Activated naive CD8-positive, alpha-beta T cell (primary cell): ENCODE results near the gene ESYT2.

Source experiments
- H3K27ac Mint-ChIP-seq: one replicate; pipeline ENCODE4 v1.8.0; 2021; ENCODE audit warnings: mixed read lengths
- H3K27me3 Mint-ChIP-seq: one replicate; pipeline ENCODE4 v1.8.0; 2021; ENCODE audit warnings: mixed read lengths
- H3K36me3 Mint-ChIP-seq: one replicate; pipeline ENCODE4 v1.8.0; 2021; ENCODE audit warnings: mixed read lengths
- H3K4me1 Mint-ChIP-seq: one replicate; pipeline ENCODE4 v1.8.0; 2021; ENCODE audit warnings: low read depth, mixed read lengths
- H3K4me3 Mint-ChIP-seq: one replicate; pipeline ENCODE4 v1.8.0; 2021; ENCODE audit warnings: mild to moderate bottlenecking, mixed read lengths
- H3K9me3 Mint-ChIP-seq: one replicate; pipeline ENCODE4 v1.8.0; 2021; ENCODE audit warnings: low read depth, mixed read lengths

Gene ESYT2

GRCh38 chr7:158781974-158782664, 47.2 kb downstream of the ESYT2 start:
- Mint-ChIP-seq H3K4me1 (peaks cover 14% of the 10 kb centered on the region), H3K4me3 (no peak overlapping the region), H3K9me3 (no peaks in the 10 kb centered on the region), H3K27me3 (no peaks in the 10 kb centered on the region), H3K36me3 (peaks cover 8% of the 10 kb centered on the region), H3K27ac (no peak overlapping the region)

DNA sequence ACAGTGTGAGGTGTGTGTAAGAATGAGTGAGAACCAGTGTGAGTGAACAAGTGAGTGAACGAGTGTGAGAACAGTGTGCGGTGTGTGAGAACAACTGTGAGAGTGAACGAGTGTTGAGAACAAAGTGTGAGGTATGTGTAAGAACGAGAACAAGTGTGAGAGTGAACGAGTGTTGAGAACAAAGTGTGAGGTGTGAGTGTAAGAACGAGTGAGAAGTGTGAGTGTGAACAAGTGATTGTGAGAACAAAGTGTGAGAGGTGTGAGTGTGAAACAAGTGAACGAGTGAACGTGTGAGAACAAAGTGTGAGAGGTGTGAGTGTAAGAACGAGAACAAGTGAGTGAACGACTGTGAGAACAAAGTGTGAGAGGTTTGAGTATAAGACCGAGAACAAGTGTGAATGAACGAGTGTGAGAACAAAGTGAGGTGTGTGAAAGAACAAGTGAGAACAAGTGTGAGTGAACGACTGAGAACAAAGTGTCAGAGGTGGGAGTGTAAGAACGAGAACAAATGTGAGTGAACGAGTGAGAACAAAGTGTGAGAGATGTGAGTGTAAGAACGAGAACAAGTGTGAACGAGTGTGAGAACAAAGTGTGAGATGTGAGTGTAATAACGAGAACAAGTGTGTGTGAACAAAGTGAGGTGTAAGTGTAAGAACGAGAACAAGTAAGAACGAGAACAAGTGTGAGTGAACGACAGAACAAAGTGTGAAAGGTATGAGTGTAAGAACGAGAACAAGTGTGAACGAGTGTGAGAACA, 47.9 kb downstream of the ESYT2 start:
- H3K4me1 Mint-ChIP-seq, result peaks cover 19% of the 10 kb centered on the region
- no peaks in the 10 kb centered on the region for H3K27me3 Mint-ChIP-seq
- H3K4me3 Mint-ChIP-seq, result no peak overlapping the region
- H3K36me3 Mint-ChIP-seq, result peaks cover 8% of the 10 kb centered on the region
- no peaks in the 10 kb centered on the region for H3K9me3 Mint-ChIP-seq
- H3K27ac Mint-ChIP-seq, result no peak overlapping the region

DNA sequence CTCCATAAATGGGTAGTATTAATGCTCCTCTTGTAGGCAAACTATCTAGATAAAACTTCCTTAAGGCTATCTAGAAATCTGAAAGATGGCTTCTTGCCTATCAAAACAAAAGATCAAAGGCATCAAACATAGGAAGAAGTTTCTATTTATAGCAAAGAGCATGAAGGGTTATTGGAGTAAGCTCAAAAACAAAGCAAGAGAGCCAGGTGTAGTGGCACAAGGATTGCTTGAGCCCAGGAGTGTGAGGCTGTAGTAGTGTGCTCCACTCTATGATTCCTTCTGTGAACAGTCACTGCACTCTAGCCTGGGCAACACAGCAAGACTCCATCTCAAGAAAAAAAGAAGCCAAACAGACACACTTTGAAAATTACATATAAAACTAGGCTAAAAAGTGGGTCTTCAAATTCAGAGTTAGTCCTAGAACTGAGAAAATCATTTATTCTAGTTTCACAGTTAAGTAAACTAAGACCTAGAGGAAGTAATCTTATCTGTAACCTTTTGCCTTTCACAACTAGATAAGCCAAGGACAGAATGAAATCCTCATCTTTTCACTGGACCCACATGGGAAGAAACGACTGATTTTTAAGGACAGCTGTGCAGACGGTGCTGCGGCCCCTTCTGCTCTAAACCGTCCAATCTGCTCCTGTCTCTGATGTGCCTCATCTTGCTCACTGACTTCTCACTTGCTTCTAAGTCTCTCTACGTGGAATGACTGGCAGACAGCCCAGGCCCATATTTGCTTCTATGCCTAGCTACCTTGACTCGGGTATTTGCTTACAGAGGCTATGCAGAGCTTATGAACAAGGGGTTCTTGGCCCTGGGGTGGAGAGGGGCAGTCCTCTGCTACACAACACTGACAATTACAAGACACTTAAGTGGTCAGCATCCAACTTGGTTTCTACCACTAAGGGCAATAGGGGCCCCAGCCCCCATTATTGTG, 50.0 kb downstream of the ESYT2 start:
- no peaks in the 10 kb centered on the region for H3K27me3 Mint-ChIP-seq
- peaks cover 17% of the 10 kb centered on the region for H3K36me3 Mint-ChIP-seq
- peaks cover 34% of the 10 kb centered on the region for H3K4me1 Mint-ChIP-seq
- no peaks in the 10 kb centered on the region for H3K9me3 Mint-ChIP-seq
- peak overlapping the region; percentile 40 for H3K4me3 Mint-ChIP-seq
- H3K27ac Mint-ChIP-seq, result no peak overlapping the region

GRCh38 chr7:158778471-158778870, 50.8 kb downstream of the ESYT2 start:
- peaks cover 17% of the 10 kb centered on the region for H3K36me3 Mint-ChIP-seq
- peak overlapping the region; percentile 31 for H3K4me3 Mint-ChIP-seq
- no peaks in the 10 kb centered on the region for H3K9me3 Mint-ChIP-seq
- H3K27ac Mint-ChIP-seq, result peak overlapping the region; percentile 46
- peaks cover 40% of the 10 kb centered on the region for H3K4me1 Mint-ChIP-seq
- H3K27me3 Mint-ChIP-seq, result no peaks in the 10 kb centered on the region

- Mint-ChIP-seq H3K4me3 (no peak overlapping the region), H3K4me1 (peaks cover 45% of the 10 kb centered on the region)
Observed at GRCh38 chr7:158777793-158778192, 51.5 kb downstream of the ESYT2 start.

DNA sequence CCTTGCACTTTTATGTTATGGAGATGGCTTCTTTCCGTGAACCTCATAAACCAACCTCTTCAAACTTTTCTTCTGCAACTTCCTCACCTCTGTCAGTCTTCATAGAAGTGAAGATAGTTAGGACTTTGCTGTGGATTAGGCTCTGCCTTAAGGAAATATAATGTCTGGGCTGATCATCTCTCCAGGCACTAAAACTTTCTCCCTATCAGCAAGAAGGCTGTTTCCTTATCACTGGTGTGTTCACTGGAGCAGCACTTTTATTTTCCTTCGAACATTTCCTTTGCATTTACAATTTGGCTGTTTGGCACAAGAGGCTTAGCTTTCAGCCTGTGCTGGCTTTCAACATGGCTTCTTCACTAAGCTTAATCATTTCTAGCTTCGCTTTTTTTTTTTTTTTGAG, 52.8 kb downstream of the ESYT2 start:
- H3K36me3 Mint-ChIP-seq, result peaks cover 20% of the 10 kb centered on the region
- peak overlapping the region; percentile 46 for H3K27ac Mint-ChIP-seq
- H3K27me3 Mint-ChIP-seq, result no peaks in the 10 kb centered on the region
- H3K4me1 Mint-ChIP-seq, result peaks cover 47% of the 10 kb centered on the region
- H3K4me3 Mint-ChIP-seq, result no peak overlapping the region
- no peaks in the 10 kb centered on the region for H3K9me3 Mint-ChIP-seq

More at GRCh38 chr7:158777793-158778192, 51.5 kb downstream of the ESYT2 start:
- peaks cover 19% of the 10 kb centered on the region for H3K36me3 Mint-ChIP-seq
- H3K27ac Mint-ChIP-seq, result peak overlapping the region; percentile 46
- H3K27me3 Mint-ChIP-seq, result no peaks in the 10 kb centered on the region
- H3K9me3 Mint-ChIP-seq, result no peaks in the 10 kb centered on the region

- Mint-ChIP-seq H3K27me3 (no peaks in the 10 kb centered on the region), H3K4me3 (no peak overlapping the region), H3K36me3 (peaks cover 23% of the 10 kb centered on the region), H3K27ac (peak overlapping the region; percentile 55), H3K9me3 (no peaks in the 10 kb centered on the region), H3K4me1 (peaks cover 51% of the 10 kb centered on the region)
Observed at GRCh38 chr7:158774952-158775351, 54.4 kb downstream of the ESYT2 start.

DNA sequence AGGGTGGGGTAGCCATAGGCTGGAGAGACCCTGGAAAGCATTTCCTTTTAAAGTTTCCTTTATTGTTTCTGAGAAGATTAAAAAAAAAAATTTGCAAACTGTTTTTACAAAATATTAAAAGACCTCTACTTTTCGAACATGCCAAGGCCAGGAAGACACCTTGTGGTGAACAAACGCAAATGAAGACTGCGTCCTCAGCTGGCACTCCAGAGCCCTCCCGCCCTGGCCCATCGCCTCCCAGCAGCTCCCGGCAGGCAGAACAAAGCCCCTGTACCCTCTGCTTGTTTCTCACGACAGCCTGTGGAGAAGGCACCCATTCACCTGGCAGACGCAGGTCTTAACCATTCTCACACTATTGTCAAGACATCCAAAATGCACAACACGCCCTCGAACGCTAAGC, 56.4 kb downstream of the ESYT2 start:
- Mint-ChIP-seq H3K4me1 (peaks cover 48% of the 10 kb centered on the region), H3K9me3 (no peaks in the 10 kb centered on the region), H3K27me3 (no peaks in the 10 kb centered on the region)

DNA sequence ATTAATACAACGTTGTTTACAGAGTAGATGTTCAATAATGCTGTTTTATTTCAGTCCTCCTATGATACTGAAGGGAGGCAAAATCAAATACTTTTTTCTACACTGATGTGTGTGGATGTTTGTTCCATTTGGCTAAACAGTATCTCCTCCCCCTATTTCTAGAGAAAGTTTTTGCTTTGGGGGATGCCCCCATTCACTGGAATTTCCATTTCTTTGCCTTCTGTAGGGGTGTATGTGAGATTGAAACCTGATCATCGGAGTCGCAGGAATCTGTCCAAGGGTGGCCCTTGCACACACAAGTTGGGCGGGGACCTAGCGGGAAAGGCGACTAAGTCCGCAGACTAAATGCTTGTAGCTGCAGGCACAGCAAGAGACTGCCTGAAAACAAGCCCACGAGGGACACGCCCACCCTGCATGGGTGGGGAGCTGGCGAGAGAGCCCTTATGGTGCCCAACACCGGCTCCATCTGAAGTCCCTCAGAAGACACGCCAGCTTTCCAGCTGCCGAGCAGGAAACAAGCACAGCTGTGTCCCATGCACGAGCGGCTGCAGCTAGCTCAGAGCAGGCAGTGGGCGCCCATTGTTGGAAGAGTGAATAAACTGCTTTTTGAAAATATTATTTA, 58.0 kb downstream of the ESYT2 start:
- H3K4me1 Mint-ChIP-seq, result peaks cover 34% of the 10 kb centered on the region
- no peaks in the 10 kb centered on the region for H3K9me3 Mint-ChIP-seq
- H3K27me3 Mint-ChIP-seq, result no peaks in the 10 kb centered on the region
- H3K36me3 Mint-ChIP-seq, result peaks cover 17% of the 10 kb centered on the region
- peak overlapping the region; percentile 73 for H3K27ac Mint-ChIP-seq
- no peak overlapping the region for H3K4me3 Mint-ChIP-seq

More for the DNA sequence above, 56.4 kb downstream of the ESYT2 start:
- Mint-ChIP-seq H3K27ac (peak overlapping the region; percentile 28), H3K4me3 (no peak overlapping the region), H3K36me3 (peaks cover 21% of the 10 kb centered on the region)

GRCh38 chr7:158767707-158768106, 61.6 kb downstream of the ESYT2 start:
- Mint-ChIP-seq H3K27me3 (no peaks in the 10 kb centered on the region), H3K4me1 (peaks cover 7% of the 10 kb centered on the region), H3K36me3 (peaks cover 6% of the 10 kb centered on the region), H3K27ac (no peak overlapping the region), H3K9me3 (no peaks in the 10 kb centered on the region), H3K4me3 (no peak overlapping the region)

GRCh38 chr7:158766570-158767281, 62.6 kb downstream of the ESYT2 start:
- Mint-ChIP-seq H3K27ac (peak overlapping the region; percentile 72), H3K27me3 (no peaks in the 10 kb centered on the region)

DNA sequence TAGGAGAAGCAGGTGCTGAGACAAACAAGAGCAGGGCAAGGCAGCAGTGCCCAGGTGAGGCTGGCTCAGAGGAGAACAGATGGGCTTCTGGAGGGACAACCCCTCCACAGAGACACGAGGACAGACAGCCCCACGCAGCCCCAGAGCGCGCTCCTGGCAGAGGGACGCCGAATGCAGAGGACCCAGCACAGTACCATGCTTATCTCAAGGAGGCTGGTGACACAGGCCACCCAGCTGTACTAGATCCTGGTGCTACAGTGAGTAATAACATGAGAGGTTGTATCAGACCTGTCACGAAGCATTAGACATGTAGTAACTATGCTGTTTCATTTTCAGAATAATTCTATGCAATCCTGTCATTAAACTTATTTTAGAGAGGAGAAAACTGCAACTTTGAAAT, 64.3 kb downstream of the ESYT2 start:
- Mint-ChIP-seq H3K4me1 (peaks cover 1% of the 10 kb centered on the region), H3K27ac (peak overlapping the region; percentile 70), H3K9me3 (no peaks in the 10 kb centered on the region), H3K36me3 (peaks cover 5% of the 10 kb centered on the region), H3K4me3 (no peak overlapping the region), H3K27me3 (no peaks in the 10 kb centered on the region)

More at GRCh38 chr7:158766570-158767281, 62.6 kb downstream of the ESYT2 start:
- Mint-ChIP-seq H3K4me3 (no peak overlapping the region), H3K9me3 (no peaks in the 10 kb centered on the region), H3K4me1 (peaks cover 7% of the 10 kb centered on the region), H3K36me3 (peaks cover 9% of the 10 kb centered on the region)

GRCh38 chr7:158763454-158764033, 65.8 kb downstream of the ESYT2 start:
- H3K4me1 Mint-ChIP-seq, result peaks cover 1% of the 10 kb centered on the region
- peak overlapping the region; percentile 28 for H3K27ac Mint-ChIP-seq
- H3K9me3 Mint-ChIP-seq, result no peaks in the 10 kb centered on the region
- H3K27me3 Mint-ChIP-seq, result no peaks in the 10 kb centered on the region
- H3K36me3 Mint-ChIP-seq, result peaks cover 3% of the 10 kb centered on the region
- no peak overlapping the region for H3K4me3 Mint-ChIP-seq
